ENCODE measurements around the gene RERG.

The RERG gene

DNA sequence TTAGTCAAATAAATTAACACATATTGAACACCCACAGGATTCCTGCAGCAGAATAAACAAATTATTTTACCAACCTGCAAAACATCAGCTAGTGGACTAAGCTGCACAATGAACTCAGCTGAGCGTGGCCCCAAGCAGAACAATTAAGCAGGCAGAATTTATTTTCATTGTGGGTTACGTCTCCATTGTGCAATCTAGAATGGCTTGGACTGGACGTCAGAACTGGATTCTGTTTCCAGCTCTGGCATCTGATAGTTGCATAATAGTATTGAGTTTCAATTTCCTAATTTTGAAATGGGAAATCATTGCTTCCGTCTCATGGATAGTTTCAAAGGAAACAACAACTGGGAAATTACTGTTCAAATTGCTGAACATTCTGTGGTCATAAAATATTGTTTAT is 35.5 kb upstream of the RERG start:
- Histone ChIP-seq H3K36me3 (no peaks in the 10 kb centered on the region), H3K9me3 (no peaks in the 10 kb centered on the region), H3K27ac (no peak overlapping the region), H3K27me3 (peaks cover 15% of the 10 kb centered on the region), H3K4me3 (ENCODE audit: low read depth in 1 of 2, low read length in 1 of 2) (no peak overlapping the region), H3K4me1 (ENCODE audit: control insufficient read depth in 1 of 2, insufficient read depth in 1 of 2, low read depth in 1 of 2, low read length in 1 of 2) (peaks cover 0 to 4% of the 10 kb centered on the region in 2 experiments)
- TF ChIP-seq, protein P1, sequence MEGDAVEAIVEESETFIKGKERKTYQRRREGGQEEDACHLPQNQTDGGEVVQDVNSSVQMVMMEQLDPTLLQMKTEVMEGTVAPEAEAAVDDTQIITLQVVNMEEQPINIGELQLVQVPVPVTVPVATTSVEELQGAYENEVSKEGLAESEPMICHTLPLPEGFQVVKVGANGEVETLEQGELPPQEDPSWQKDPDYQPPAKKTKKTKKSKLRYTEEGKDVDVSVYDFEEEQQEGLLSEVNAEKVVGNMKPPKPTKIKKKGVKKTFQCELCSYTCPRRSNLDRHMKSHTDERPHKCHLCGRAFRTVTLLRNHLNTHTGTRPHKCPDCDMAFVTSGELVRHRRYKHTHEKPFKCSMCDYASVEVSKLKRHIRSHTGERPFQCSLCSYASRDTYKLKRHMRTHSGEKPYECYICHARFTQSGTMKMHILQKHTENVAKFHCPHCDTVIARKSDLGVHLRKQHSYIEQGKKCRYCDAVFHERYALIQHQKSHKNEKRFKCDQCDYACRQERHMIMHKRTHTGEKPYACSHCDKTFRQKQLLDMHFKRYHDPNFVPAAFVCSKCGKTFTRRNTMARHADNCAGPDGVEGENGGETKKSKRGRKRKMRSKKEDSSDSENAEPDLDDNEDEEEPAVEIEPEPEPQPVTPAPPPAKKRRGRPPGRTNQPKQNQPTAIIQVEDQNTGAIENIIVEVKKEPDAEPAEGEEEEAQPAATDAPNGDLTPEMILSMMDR (IDR thresholded peaks at IDR 0.05), result no peak

DNA sequence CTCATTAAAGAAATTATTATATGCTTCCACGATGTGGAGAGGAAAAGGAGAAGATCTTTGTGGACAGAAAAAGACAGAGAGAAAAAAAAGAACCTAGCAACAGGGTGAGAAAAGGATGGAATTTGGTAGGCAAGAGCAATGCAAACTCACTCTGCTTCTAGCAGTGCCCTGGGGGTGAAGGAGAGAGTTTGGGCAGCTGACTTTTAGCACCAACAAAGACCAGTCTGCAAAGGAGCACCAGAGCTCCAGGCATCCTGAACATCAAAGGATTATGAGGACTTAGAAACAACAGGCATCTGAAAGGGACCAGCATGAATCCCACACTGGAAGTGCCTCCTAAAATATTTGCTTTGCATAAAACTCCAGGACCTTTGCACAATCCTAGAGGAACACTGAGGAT is 32.8 kb upstream of the RERG start:
- H3K4me1 ChIP-seq (ENCODE audit: control insufficient read depth in 1 of 2, insufficient read depth in 1 of 2, low read depth in 1 of 2, low read length in 1 of 2), result peaks cover 0 to 4% of the 10 kb centered on the region in 2 experiments

DNA sequence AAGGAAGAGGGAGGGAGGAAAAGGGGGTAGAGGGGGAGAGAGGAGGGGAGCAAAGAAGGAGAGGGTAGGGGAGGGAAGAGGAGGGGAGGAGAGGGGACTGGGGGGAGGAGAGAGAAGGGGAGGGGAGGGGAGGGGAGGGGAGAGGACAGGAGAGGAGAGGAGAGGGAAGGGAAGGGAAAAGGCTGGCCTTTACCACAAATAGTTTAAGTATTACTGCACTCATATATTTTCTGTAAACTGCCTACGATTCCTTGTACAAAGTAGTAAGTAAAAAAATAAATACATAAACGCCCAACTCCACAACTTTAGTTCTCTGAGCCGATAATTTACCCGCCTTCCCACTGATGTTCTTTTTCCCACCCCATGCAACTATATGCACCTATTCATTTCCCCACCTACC is 23.7 kb upstream of the RERG start:
- Histone ChIP-seq H3K4me3 (ENCODE audit: low read depth in 1 of 2, low read length in 1 of 2) (no peak overlapping the region), H3K27me3 (peaks cover 14% of the 10 kb centered on the region), H3K4me1 (ENCODE audit: control insufficient read depth in 1 of 2, insufficient read depth in 1 of 2, low read depth in 1 of 2, low read length in 1 of 2) (no peaks in the 10 kb centered on the region), H3K27ac (no peak overlapping the region), H3K36me3 (no peaks in the 10 kb centered on the region), H3K9me3 (no peaks in the 10 kb centered on the region)
- TF ChIP-seq, protein P1 (IDR thresholded peaks at IDR 0.05), result no peak

More for the DNA sequence above, 32.8 kb upstream of the RERG start:
- H3K4me3 ChIP-seq (ENCODE audit: low read depth in 1 of 2, low read length in 1 of 2), result no peak overlapping the region
- H3K36me3 ChIP-seq, result no peaks in the 10 kb centered on the region
- H3K27me3 ChIP-seq, result peaks cover 15% of the 10 kb centered on the region
- H3K9me3 ChIP-seq, result no peaks in the 10 kb centered on the region
- H3K27ac ChIP-seq, result no peak overlapping the region
- TF ChIP-seq, protein P1 (IDR thresholded peaks at IDR 0.05), result no peak

GRCh38 chr12:15244341-15244740 is 23.1 kb upstream of the RERG start:
- no peak overlapping the region for H3K4me3 ChIP-seq (ENCODE audit: low read depth in 1 of 2, low read length in 1 of 2)
- H3K9me3 ChIP-seq, result no peaks in the 10 kb centered on the region
- TF ChIP-seq, protein P1 (IDR thresholded peaks at IDR 0.05), result no peak
- no peak overlapping the region for H3K27ac ChIP-seq
- peaks cover 14% of the 10 kb centered on the region for H3K27me3 ChIP-seq
- no peaks in the 10 kb centered on the region for H3K4me1 ChIP-seq (ENCODE audit: control insufficient read depth in 1 of 2, insufficient read depth in 1 of 2, low read depth in 1 of 2, low read length in 1 of 2)
- no peaks in the 10 kb centered on the region for H3K36me3 ChIP-seq

- no peaks in the 10 kb centered on the region for H3K9me3 ChIP-seq
- H3K27ac ChIP-seq, result no peak overlapping the region
- H3K36me3 ChIP-seq, result no peaks in the 10 kb centered on the region
- no peaks in the 10 kb centered on the region for H3K4me1 ChIP-seq (ENCODE audit: control insufficient read depth in 1 of 2, insufficient read depth in 1 of 2, low read depth in 1 of 2, low read length in 1 of 2)
- H3K27me3 ChIP-seq, result peaks cover 14% of the 10 kb centered on the region
- no peak overlapping the region for H3K4me3 ChIP-seq (ENCODE audit: low read depth in 1 of 2, low read length in 1 of 2)
- TF ChIP-seq, protein P1 (IDR thresholded peaks at IDR 0.05), result no peak
Measured at GRCh38 chr12:15243102-15243501, 21.9 kb upstream of the RERG start.

DNA sequence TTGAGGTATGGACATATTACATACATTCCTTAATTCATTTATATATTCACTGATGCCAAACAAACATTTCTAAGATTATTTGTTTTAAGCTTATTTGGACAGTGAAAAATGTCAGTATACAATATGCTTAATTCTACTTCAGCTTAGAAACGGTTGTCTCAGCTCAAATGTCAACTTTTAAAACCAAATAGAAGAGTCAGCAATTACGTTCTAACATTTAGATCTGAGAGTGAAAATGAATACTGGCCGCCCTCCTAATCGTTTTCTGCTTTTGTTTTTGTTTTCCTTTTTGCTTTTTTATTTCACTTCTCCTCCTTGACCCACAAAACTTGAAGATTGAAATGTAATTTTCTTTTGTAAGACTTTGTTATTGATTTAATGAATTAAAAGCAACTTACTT is 19.7 kb upstream of the RERG start:
- TF ChIP-seq, protein P1 (IDR thresholded peaks at IDR 0.05), result no peak
- no peak overlapping the region for H3K27ac ChIP-seq
- H3K27me3 ChIP-seq, result peaks cover 11% of the 10 kb centered on the region
- no peaks in the 10 kb centered on the region for H3K36me3 ChIP-seq
- H3K4me3 ChIP-seq (ENCODE audit: low read depth in 1 of 2, low read length in 1 of 2), result no peak overlapping the region
- no peaks in the 10 kb centered on the region for H3K4me1 ChIP-seq (ENCODE audit: control insufficient read depth in 1 of 2, insufficient read depth in 1 of 2, low read depth in 1 of 2, low read length in 1 of 2)
- H3K9me3 ChIP-seq, result no peaks in the 10 kb centered on the region

Measured in neutrophil (primary cell).